ENCODE results near the gene PHACTR1. TPM values are rescaled to one million over a fixed set of nuclear protein-coding genes. Genes with fewer than 3 reads are reported as not detected.

Gene PHACTR1
- total and polyA plus RNA-seq, 7 donors: 0.04 to 3.0 (median 0.85) TPM

- DNase-seq (no peak), ATAC-seq (no peak)
- no peak overlapping the region for H3K4me3 ChIP-seq
- no peaks in the 10 kb centered on the region for H3K9me3 ChIP-seq
- H3K27me3 ChIP-seq (ENCODE audit: insufficient read depth in 3 of 3, low read length in 2 of 3): no peaks in the 10 kb centered on the region
- TF ChIP-seq CTCF (IDR thresholded peaks at IDR 0.05): no peak
- no peak overlapping the region for H3K27ac ChIP-seq
- no peaks in the 10 kb centered on the region for H3K36me3 ChIP-seq (ENCODE audit: insufficient read depth in 1 of 2, low read depth in 1 of 2)
- intact Hi-C loops (cut with DNase I): no loop called here
- H3K4me1 ChIP-seq: no peaks in the 10 kb centered on the region
These were observed 271.2 kb downstream of the PHACTR1 start for GRCh38 chr6:12987783-12988182.

GRCh38 chr6:12990162-12990561 lies 273.6 kb downstream of the PHACTR1 start:
- Histone ChIP-seq H3K27me3 (ENCODE audit: insufficient read depth in 3 of 3, low read length in 2 of 3) (no peaks in the 10 kb centered on the region), H3K36me3 (ENCODE audit: insufficient read depth in 1 of 2, low read depth in 1 of 2) (no peaks in the 10 kb centered on the region), H3K4me1 (no peaks in the 10 kb centered on the region), H3K4me3 (no peak overlapping the region), H3K9me3 (no peaks in the 10 kb centered on the region), H3K27ac (no peak overlapping the region)
- WGBS, 3 donors: 89 to 95% (median 95%) methylated on average over 7 of the region's 7 CpGs
- intact Hi-C loops (cut with DNase I): no loop called here
- no peak for DNase-seq
- ATAC-seq: no peak
- no peak for TF ChIP-seq CTCF (IDR thresholded peaks at IDR 0.05)

GRCh38 chr6:12991435-12991834 lies 274.9 kb downstream of the PHACTR1 start:
- ATAC-seq (no peak), DNase-seq (no peak)
- no peak overlapping the region for H3K4me3 ChIP-seq
- intact Hi-C loops (cut with DNase I): no loop called here
- no peaks in the 10 kb centered on the region for H3K27me3 ChIP-seq (ENCODE audit: insufficient read depth in 3 of 3, low read length in 2 of 3)
- no peaks in the 10 kb centered on the region for H3K4me1 ChIP-seq
- H3K36me3 ChIP-seq (ENCODE audit: insufficient read depth in 1 of 2, low read depth in 1 of 2): no peaks in the 10 kb centered on the region
- 92 to 94% (median 94%) methylated on average over 3 of the region's 3 CpGs for WGBS, 3 donors
- no peak for TF ChIP-seq CTCF (IDR thresholded peaks at IDR 0.05)
- no peaks in the 10 kb centered on the region for H3K9me3 ChIP-seq
- no peak overlapping the region for H3K27ac ChIP-seq

GRCh38 chr6:12992770-12993169 lies 276.2 kb downstream of the PHACTR1 start:
- no peaks in the 10 kb centered on the region for H3K27me3 ChIP-seq (ENCODE audit: insufficient read depth in 3 of 3, low read length in 2 of 3)
- H3K36me3 ChIP-seq (ENCODE audit: insufficient read depth in 1 of 2, low read depth in 1 of 2): no peaks in the 10 kb centered on the region
- DNase-seq: no peak
- 74 to 80% (median 80%) methylated on average over 7 of the region's 7 CpGs for WGBS, 3 donors
- intact Hi-C loops (cut with DNase I): no loop called here
- no peaks in the 10 kb centered on the region for H3K9me3 ChIP-seq
- no peak overlapping the region for H3K4me3 ChIP-seq
- no peaks in the 10 kb centered on the region for H3K4me1 ChIP-seq
- no peak for ATAC-seq
- no peak for TF ChIP-seq CTCF (IDR thresholded peaks at IDR 0.05)
- no peak overlapping the region for H3K27ac ChIP-seq

- intact Hi-C loops (cut with DNase I): no loop called here
- TF ChIP-seq CTCF (IDR thresholded peaks at IDR 0.05): no peak
- Histone ChIP-seq H3K9me3 (no peaks in the 10 kb centered on the region), H3K4me1 (no peaks in the 10 kb centered on the region), H3K27ac (no peak overlapping the region), H3K27me3 (ENCODE audit: insufficient read depth in 3 of 3, low read length in 2 of 3) (no peaks in the 10 kb centered on the region), H3K4me3 (no peak overlapping the region), H3K36me3 (ENCODE audit: insufficient read depth in 1 of 2, low read depth in 1 of 2) (no peaks in the 10 kb centered on the region)
- no peak for ATAC-seq
- no peak for DNase-seq
- WGBS, 3 donors: 64 to 73% (median 68%) methylated on average over 5 of the region's 5 CpGs
These were observed 276.8 kb downstream of the PHACTR1 start for GRCh38 chr6:12993283-12993898.
